A549 treated with dexamethasone at 1 μM for 4 hours (cell line): ENCODE data around the gene ERICH6B. TPM values are rescaled to one million over a fixed set of nuclear protein-coding genes. Genes with fewer than 3 reads are reported as not detected.

Source experiments
- total RNA-seq: library from RNA; stranded (reverse); fragments of 200-300 nt; extraction: Qiagen RNA extraction; gene quantifications from 5 replicates; pipeline ENCODE4 v1.2.3, GENCODE V29; 2022

ERICH6B gene
- total RNA-seq, result not detected in 5 replicates

DNA sequence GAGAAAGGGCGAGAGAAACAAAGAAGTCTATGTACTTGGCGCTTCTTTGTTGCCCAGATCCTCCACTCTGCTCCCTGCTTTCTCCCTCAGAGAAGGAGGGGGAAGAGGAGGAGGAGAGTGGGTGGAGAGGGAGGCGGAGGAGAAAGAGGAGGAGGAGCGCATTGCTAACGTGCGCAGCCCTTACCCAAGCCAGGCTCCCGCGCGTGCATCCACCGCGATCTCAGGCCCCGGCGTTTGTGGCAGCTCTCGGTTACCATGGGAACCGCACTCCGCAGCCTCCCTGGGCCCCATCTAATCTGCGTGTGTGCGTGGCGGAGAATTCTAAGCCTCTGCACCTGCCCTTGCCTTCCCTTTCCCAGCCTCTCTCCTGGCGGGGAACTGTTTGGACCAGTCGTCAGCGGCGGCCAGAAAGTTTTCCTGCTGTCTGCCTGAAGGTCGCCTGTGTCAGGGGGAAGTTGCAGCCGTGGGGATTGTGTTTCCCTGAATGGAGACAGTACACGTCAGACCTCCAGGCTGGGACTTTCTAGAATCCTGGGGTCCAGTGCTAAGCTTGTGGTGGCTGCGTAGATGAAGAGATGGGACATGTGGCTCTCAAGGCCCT lies at the start of gene ERICH6B:
Gene ERICH6B (minus strand): TSS at position 239 of the 601 bp plus-strand sequence. CDS start 18,734 bp downstream, outside the sequence.

Other genes starting within 250 kb of the ERICH6B start
- gene SLC25A30, start 197.4 kb downstream of the ERICH6B start, total RNA-seq, result 7.0 to 9.4 TPM (median 8.9 TPM) in 5 replicates
- 10.4 to 17.1 TPM (median 12.9 TPM) in 5 replicates for gene COG3, start 150.8 kb downstream of the ERICH6B start, total RNA-seq
- 0.14 TPM in 1 of 5 replicates, not detected in the others for gene CBY2, start 86.6 kb upstream of the ERICH6B start, total RNA-seq
- gene SIAH3, start 236.0 kb upstream of the ERICH6B start, total RNA-seq, result not detected in 5 replicates